Stimulated activated CD4-positive, alpha-beta T cell treated with anti-CD3 and anti-CD28 coated beads, Interleukin-12 subunit alpha, Interleukin-12 subunit beta, amount 100 ng/mL, for 4 hours (primary cell): ENCODE results near the gene MILR1.
"Not testable (repeated sequence)": the region's sequence is repeated elsewhere in the genome, so short reads cannot be mapped to it uniquely, and the experiment has no call there.

ENCODE experiments used
- DNase-seq: peaks from one replicate; pipeline ENCODE4 v3.0.0-alpha.2; 2020

Gene MILR1

GRCh38 chr17:64428406-64428805 is 20.5 kb upstream of the MILR1 start:
- no peak for DNase-seq

- not testable (repeated sequence) for DNase-seq
Measured at GRCh38 chr17:64430036-64430435, 18.9 kb upstream of the MILR1 start.

GRCh38 chr17:64431534-64431933 is 17.4 kb upstream of the MILR1 start:
- no peak for DNase-seq

- no peak for DNase-seq
Measured at GRCh38 chr17:64437944-64438525, 10.9 kb upstream of the MILR1 start.

- DNase-seq, result not testable (repeated sequence)
Measured at GRCh38 chr17:64439521-64439920, 9.4 kb upstream of the MILR1 start.

- DNase-seq, result no peak
Measured at GRCh38 chr17:64439956-64440355, 9.0 kb upstream of the MILR1 start.

GRCh38 chr17:64441772-64442540 is 7.0 kb upstream of the MILR1 start:
- no peak for DNase-seq

- no peak for DNase-seq
Measured at GRCh38 chr17:64442541-64442971, 6.4 kb upstream of the MILR1 start.

GRCh38 chr17:64443086-64443760 is 5.7 kb upstream of the MILR1 start:
- no peak for DNase-seq

- no peak for DNase-seq
Measured at GRCh38 chr17:64447526-64447925, 1.4 kb upstream of the MILR1 start.

- DNase-seq, result no peak
Measured at GRCh38 chr17:64449545-64449944, 630 bp downstream of the MILR1 start.

GRCh38 chr17:64455993-64456885 is 7.3 kb downstream of the MILR1 start:
- DNase-seq, result no peak

GRCh38 chr17:64457156-64457555 is 8.2 kb downstream of the MILR1 start:
- DNase-seq, result no peak

GRCh38 chr17:64458756-64459155 is 9.8 kb downstream of the MILR1 start:
- DNase-seq, result no peak

GRCh38 chr17:64459284-64459747 is 10.4 kb downstream of the MILR1 start:
- no peak for DNase-seq

GRCh38 chr17:64459818-64460217 is 10.9 kb downstream of the MILR1 start:
- DNase-seq, result not testable (repeated sequence)

- DNase-seq, result no peak
Measured at GRCh38 chr17:64460955-64461354, 12.0 kb downstream of the MILR1 start.

- no peak for DNase-seq
Measured at GRCh38 chr17:64461788-64462187, 12.9 kb downstream of the MILR1 start.

- no peak for DNase-seq
Measured at GRCh38 chr17:64466019-64466735, 17.3 kb downstream of the MILR1 start.

GRCh38 chr17:64466834-64467233 is 17.9 kb downstream of the MILR1 start:
- not testable (repeated sequence) for DNase-seq

GRCh38 chr17:64470625-64471024 is 21.7 kb downstream of the MILR1 start:
- DNase-seq, result no peak

GRCh38 chr17:64471440-64471839 is 22.5 kb downstream of the MILR1 start:
- DNase-seq, result no peak
